K562 (cell line): Measurements from ENCODE around the gene LOXL3. TPM values are rescaled to one million over a fixed set of nuclear protein-coding genes. Genes with fewer than 3 reads are reported as not detected.
A peak's percentile ranks its signal among the peaks of the same experiment; 100 is the strongest.

Source experiments
- ARID2 ChIP-seq: fragments of 450-650 bp; IDR thresholded peaks from 2 replicates; pipeline ENCODE4 v1.6.1; 2017; ENCODE audit warnings: antibody characterized with exemption, mild to moderate bottlenecking
- CBFA2T2 ChIP-seq: fragments of 450-650 bp; conservative IDR thresholded peaks from 2 replicates; pipeline ENCODE4 v1.6.1; 2017; ENCODE audit warnings: mild to moderate bottlenecking
- CC2D1A ChIP-seq: fragments of 450-650 bp; IDR thresholded peaks from 2 replicates; pipeline ENCODE4 v1.6.1; 2017; ENCODE audit warnings: mild to moderate bottlenecking
- CREB1 ChIP-seq, 2 experiments: sonication (generic) in 1 of 2; formaldehyde crosslinking in 1 of 2; IDR thresholded peaks; 2 replicates each; pipeline versions ENCODE4 v1.6.1 to v1.8.0; 2012 to 2022; ENCODE audit warnings: inconsistent platforms in 1 of 2, mild to moderate bottlenecking in 1 of 2, missing genetic modification reagents in 1 of 2, moderate library complexity in 1 of 2
- EHMT2 ChIP-seq: fragments of 450-650 bp; IDR thresholded peaks from 2 replicates; pipeline ENCODE4 v1.6.1; 2018; ENCODE audit warnings: antibody characterized with exemption
- GATA2 ChIP-seq: sonication (generic); formaldehyde crosslinking; IDR thresholded peaks from 2 replicates; pipeline ENCODE4 v1.4.0; 2020; ENCODE audit warnings: mild to moderate bottlenecking, missing genetic modification reagents
- L3MBTL2 ChIP-seq: fragments of 450-650 bp; IDR thresholded peaks from 2 replicates; pipeline ENCODE4 v1.6.1; 2016; ENCODE audit warnings: mild to moderate bottlenecking, moderate library complexity
- NCOA4 ChIP-seq: fragments of 450-650 bp; IDR thresholded peaks from 2 replicates; pipeline ENCODE4 v1.6.1; 2018; ENCODE audit warnings: mild to moderate bottlenecking; ENCODE audit not compliant: partially characterized antibody
- SLC30A9 ChIP-seq: fragments of 250-450 bp; sonication (Bioruptor Pico); IDR thresholded peaks from 2 replicates; pipeline ENCODE4 v1.8.0; 2022; ENCODE audit warnings: mild to moderate bottlenecking, moderate library complexity
- SPI1 ChIP-seq: IDR thresholded peaks from 2 replicates; pipeline ENCODE4 v1.6.1; 2011; ENCODE audit warnings: low read depth, low read length, control low read depth, borderline replicate concordance
- TCF7 ChIP-seq: sonication (generic); IDR thresholded peaks from 2 replicates; pipeline ENCODE4 v1.6.1; 2016; ENCODE audit warnings: antibody characterized with exemption, borderline replicate concordance
- THRA ChIP-seq: fragments of 450-650 bp; IDR thresholded peaks from 2 replicates; pipeline ENCODE4 v1.6.1; 2017; ENCODE audit warnings: mild to moderate bottlenecking, moderate library complexity
- ZNF324 ChIP-seq: fragments of 250-450 bp; sonication (Bioruptor Pico); IDR thresholded peaks from 2 replicates; pipeline ENCODE4 v1.4.0; 2020; ENCODE audit warnings: mild to moderate bottlenecking
- ZNF407 ChIP-seq: fragments of 450-650 bp; IDR thresholded peaks from 2 replicates; pipeline ENCODE4 v1.6.1; 2016; ENCODE audit warnings: low read depth
- ZNF586 ChIP-seq: fragments of 450-650 bp; formaldehyde crosslinking; conservative IDR thresholded peaks from 2 replicates; pipeline ENCODE4 v1.4.0; 2020; ENCODE audit warnings: mild to moderate bottlenecking, moderate library complexity
- ZNF668 ChIP-seq: fragments of 250-450 bp; sonication (Bioruptor Pico); IDR thresholded peaks from 2 replicates; pipeline ENCODE4 v1.8.0; 2022; ENCODE audit warnings: mild to moderate bottlenecking, inconsistent platforms
- ZSCAN29 ChIP-seq: fragments of 450-650 bp; IDR thresholded peaks from 2 replicates; pipeline ENCODE4 v1.6.1; 2017
- polyA plus RNA-seq, 8 experiments: library from polyadenylated mRNA; depleted of rRNA in 4 of 8; stranded (reverse) in 5 of 8; unstranded in 3 of 8; fragments of >200 nt; fragmentation: Nextera tagmentation in 2 of 8; fragmentation: Illumina TruSeq in 1 of 8; extraction: Ambion mirVana in 2 of 8; extraction: Trizol in 1 of 8; gene quantifications; 2 replicates each; pipeline versions ENCODE4 v1.2.1 to v1.2.3, GENCODE V29; 2011 to 2014; ENCODE audit warnings: inconsistent platforms in 1 of 8, missing spikeins in 1 of 8
- total RNA-seq, 7 experiments: library from RNA; depleted of rRNA in 6 of 7; stranded (reverse); fragments of >200 nt in 6 of 7; fragmentation: Illumina TruSeq in 2 of 7; extraction: Trizol in 2 of 7; gene quantifications; 2 replicates each; pipeline versions ENCODE4 v1.2.1 to v1.2.3, GENCODE V29; 2011 to 2021; ENCODE audit warnings: low replicate concordance in 1 of 7
- TF ChIP-seq, protein P1 (sequence below): sonication (generic); formaldehyde crosslinking; IDR thresholded peaks from 2 replicates; pipeline ENCODE4 v1.8.0; 2022; ENCODE audit warnings: mild to moderate bottlenecking, missing genetic modification reagents

Gene LOXL3
- total and polyA plus RNA-seq, 9 of the 15 experiments (the other 6 are each of a cell fraction or from before 2014, with no cell fraction given), result 0.22 to 0.99 (median 0.31) TPM

- TF ChIP-seq NCOA4 (no peak), ZSCAN29 (no peak), ZNF324 (CRISPR knock-in tag) (no peak), ARID2 (no peak), CBFA2T2 (no peak), TCF7 (no peak), SPI1 (peak; percentile 7; the same call in 1 of the 2 replicates), L3MBTL2 (no peak; the same call in 1 of the 2 replicates), GATA2 (CRISPR knock-in tag) (no peak), ZNF668 (CRISPR knock-in tag) (no peak), CC2D1A (no peak), THRA (no peak), ZNF586 (CRISPR knock-in tag) (no peak), SLC30A9 (CRISPR knock-in tag) (no peak), EHMT2 (no peak), CREB1 (IDR thresholded peaks at IDR 0.05) (peak; percentile 100), CREB1 (CRISPR knock-in tag; IDR thresholded peaks at IDR 0.05) (peak; percentile 98), ZNF407 (no peak)
- TF ChIP-seq, protein P1, sequence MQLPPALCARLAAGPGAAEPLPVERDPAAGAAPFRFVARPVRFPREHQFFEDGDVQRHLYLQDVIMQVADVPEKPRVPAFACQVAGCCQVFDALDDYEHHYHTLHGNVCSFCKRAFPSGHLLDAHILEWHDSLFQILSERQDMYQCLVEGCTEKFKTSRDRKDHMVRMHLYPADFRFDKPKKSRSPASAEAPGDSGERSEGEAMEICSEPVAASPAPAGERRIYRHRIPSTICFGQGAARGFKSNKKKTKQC (CRISPR knock-in tag), result peak; percentile 61; the same call in 1 of the 2 replicates
These were observed at the start of gene LOXL3, which contains the start of gene DOK1 (continued) for GRCh38 chr2:74553892-74554819.
